Measurements from ENCODE around the gene IMP3. TPM values are rescaled to one million over a fixed set of nuclear protein-coding genes. Genes with fewer than 3 reads are reported as not detected.
A peak's percentile ranks its signal among the peaks of the same experiment; 100 is the strongest.

Gene IMP3
- total RNA-seq, 1 experiment from 2014 or later: 186 TPM

DNA sequence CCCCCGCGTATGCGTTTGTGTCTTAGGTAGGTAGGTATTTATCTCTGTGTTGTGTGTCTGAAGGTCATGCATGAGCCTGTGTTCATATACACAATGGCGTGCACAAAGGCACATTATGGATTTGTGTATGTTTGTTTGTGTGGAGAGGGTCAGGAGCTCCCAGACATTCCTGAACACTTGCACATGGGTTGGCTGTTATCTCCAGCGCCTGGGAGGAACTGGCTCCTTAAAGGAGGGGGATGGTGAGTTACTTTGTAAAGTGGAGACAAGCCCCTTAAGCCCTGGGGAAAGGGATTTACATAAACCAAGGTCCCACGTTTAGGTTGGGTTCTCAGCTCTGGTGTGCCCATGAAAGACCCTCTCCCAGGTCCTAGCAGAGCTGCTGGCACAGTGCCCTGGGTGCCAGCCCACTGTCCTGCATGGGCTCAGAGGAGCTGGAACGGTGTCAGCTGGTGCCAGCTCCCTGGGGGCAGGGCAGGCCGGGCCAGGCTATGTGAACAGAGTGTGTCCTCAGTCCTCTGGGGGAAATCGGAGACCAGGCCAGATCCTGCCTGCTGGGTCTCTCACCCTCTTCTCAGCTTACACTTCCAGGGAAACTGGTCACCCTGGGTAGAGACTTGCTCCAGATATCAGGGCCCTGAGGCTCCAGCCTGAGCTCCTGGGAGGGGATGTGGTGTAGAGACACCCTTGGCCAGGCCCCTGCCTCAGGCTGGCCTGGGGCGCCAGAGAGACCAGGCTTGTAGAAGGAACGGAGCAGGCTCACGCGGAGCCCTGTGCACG is 32.8 kb upstream of the IMP3 start:
- DNase-seq (ENCODE audit: low spot score): no peak

DNA sequence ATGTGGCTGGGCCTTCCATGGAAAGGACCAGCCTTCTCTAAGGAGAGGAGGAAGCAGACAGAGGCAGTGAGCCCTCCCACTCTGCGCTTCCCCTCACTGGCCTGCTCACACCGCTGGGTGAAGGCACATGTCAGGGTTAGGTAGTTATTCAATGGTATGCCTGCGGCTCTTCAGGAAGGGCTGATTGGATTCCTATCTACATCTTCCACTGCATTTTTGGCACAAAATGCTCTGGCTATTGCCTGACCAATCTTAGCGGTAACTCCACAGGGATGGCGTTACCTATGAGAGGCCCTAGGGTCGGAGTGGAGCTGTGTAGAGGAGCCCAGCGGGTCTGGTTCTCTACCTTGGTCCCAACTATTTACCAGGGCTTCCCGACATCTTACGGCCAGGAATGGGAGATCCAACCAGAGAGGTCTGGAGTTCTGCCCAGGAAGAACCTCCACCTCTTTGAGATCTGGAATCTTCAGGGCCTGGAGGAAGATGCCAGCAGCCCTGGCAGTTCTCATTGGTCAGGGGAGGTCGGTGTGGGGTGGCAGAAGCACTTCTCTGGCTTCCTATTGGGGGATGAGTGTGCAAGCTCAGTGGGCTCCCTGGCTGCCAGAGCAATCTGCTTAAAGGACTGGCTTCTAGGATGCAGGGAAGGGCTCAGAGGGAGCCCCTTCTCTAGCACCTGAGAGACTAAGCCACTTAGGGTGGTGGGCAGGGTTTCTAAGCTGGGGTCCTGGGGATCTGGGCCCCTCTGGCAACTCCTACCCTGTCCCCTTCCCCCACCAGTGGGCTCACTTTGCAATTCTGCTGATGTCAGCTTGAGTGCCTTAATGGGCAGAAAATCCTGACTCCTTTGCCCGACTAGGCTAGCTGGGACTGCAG is 31.9 kb upstream of the IMP3 start:
- no peak for DNase-seq (ENCODE audit: low spot score)

DNA sequence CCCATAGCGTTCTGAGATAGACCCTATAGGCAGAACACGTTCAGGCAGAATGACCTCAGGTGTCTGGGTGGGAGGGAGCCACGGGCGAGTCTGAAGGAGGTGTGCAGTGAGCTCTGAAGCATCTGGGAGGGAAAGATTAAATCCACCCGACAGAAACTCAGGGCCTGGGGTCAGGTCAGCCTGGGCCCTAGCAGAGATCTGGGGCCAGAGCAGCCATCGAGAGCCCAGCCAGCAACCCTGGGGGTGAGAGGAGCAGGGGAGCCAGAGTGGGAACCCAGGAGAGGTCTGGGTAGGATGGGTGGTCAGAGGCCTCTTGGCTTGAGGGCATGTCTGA is 29.8 kb upstream of the IMP3 start:
- no peak for DNase-seq (ENCODE audit: low spot score)

DNA sequence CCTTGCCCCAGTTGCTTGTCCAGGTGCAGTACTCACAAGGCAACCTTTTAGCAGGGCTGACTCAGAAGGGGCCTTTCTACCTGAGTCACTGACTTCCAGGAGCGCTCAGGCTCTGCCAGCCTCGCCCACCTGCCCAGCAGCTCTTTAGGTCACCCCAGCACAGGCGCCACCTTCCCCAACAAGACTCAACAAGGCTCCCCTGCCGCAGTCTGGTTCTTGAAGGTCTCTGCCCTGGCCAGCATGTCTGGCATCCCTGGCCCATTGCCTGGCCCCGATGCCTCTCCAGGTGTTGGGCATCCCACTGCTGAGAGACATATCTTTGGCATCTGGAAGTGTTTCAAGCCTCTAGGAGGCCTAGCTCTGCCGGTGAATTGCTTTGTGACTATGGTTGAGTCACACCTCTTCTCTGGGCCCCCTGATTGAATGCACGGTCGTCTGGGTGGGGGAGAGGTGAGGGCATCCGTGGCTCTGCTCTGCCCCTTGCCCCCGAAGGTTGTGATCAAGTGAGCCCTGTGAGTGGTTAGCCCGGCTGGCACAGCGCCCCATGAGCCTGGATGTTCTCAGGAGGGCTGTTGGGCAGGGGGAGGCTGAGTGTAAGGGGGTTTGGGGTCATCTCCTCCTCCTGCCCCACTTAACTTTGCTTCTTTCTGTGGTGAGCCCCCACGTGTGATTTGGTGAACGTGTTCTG is 29.3 kb upstream of the IMP3 start:
- peak; percentile 46 for DNase-seq (ENCODE audit: low spot score)

DNA sequence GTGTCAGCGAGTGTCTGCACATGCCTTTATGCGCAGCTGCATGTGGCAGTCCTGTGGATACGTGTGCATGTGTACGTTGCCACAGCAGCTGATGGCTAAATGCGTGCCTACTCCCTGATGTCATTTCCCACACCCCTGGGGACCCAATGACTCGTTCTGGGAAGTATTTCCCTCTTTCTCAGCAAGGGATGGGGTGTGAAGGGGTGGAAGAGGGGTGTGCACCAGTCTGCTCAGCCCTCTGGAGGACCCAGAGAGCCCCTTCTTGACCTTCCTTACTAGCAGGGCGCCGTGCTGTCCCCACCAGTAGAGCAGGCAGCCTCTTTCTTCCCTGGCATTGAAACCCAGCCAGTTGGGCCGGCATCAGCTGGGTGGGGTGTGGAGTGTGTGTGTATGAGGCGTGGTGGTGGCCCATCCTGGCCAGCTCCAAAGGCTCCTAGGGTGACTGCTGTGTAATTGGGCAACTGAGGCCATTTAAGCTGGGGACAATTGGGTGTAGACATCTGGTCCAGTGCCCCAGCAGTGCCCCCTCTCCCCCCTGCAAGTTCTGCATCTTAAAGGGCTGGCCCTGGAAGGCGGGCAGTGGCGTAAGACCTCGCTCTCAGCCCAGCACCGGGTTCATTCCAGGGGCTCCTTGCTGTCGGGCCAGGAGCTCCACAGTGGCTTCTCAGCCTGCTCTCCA is 26.9 kb upstream of the IMP3 start:
- DNase-seq (ENCODE audit: low spot score): no peak

DNA sequence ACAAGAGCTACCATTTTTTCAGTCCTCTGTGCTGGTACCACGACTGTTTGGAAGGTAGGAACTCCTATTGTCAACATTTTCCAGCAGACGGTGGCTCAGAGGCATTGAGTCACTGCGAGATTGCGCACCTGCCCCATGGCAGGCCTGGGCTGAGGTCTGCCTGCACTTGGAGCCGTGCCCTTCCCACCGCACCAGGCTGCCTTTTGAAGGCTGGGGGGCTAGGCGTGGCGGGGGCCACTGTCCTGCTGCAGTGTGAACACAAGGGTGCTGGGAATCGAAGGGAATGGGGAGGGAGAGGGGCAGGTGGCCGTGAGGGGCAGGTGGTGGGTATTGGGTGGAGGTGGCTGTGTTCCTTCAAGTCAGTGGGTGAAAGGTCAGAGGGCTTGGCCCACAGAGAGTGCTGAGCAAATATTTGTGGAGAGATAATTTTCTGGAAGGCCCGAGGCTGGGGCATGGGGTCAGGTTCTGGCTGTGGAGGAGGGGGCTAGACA is 24.0 kb upstream of the IMP3 start:
- no peak for DNase-seq (ENCODE audit: low spot score)

DNA sequence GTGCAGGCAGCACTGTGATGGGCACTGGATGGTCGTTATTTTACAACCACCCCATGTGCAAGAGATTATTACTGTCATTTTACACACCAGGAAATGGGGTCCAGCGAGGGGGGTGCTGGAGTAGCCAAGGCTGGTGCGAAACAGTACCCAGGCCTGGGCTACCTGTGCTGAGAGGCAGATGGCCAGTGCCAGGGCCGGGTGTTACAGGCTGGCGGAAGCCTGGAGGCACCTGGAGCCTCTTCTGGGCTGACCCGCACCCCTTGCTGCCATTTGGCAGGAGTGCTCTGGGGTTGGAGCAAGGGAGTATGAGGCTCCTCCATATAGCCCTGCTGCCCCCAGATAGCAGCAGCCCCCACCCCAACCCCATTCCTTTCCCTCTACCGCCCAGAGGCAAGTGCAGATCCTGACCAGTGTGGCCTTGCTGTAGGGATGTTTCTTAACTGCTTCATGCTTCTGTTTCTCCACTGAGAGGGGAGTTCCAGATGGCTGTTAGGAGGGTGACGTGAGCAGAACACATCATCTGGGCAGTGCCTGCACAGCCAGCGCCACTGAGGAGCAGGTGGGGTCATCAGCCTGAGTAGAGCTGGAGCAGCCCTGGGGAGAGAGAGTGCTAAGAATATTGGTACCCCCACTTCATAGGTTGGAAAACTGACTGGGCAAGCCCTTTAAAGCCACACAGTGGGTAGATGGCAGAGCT is 22.9 kb upstream of the IMP3 start:
- DNase-seq (ENCODE audit: low spot score): no peak

DNA sequence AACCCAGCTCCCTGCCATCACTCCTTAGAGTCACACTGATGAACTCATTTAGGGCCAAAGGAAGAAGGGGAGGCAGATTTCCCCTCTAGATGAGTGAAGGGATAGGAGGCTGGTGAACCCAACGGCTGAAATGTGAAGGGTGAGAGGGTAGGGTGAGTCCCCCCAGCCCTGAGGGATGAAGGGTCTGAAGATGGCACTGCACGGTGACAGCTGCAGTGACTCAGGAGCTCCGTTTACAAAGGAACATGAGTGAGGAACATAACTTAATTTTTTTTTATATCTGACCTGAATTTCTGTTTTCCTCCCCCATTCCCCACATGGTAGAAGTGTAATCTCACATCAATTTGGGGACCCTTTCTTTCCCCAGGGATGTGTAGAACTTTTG is 21.7 kb upstream of the IMP3 start:
- DNase-seq (ENCODE audit: low spot score): no peak

DNA sequence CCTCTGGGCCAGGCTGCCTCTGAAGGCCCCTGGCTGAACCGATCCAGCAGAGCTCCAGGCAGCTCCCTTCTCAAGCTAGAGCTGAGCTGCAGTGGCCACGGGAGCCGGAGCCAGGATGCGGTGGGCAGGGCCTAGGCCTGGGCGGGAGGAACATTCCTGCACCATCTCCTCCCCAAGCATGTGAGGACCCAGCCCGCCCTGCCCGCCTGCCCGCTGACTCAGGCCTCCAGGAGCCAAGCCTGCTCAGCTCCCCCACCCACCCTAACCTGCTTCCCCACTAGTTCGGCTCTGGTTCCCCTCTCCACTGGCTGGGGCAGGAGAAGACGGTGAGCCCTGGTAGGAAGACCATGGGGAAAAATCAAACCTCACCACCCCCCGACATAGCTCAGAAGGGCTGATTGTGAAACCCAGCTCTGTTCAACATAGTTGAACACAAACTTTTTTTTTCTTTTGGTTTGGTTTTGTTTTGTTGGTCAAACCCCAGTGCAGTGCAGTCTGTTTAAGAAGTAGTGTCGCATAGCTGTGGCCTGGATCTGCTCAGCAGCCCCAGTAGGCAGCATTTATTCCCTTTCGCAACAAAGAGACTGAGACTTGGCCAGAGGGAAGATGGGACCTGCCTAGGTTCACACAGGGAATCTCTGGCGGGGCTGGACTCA is 21.2 kb upstream of the IMP3 start:
- DNase-seq (ENCODE audit: low spot score): peak; percentile 91

DNA sequence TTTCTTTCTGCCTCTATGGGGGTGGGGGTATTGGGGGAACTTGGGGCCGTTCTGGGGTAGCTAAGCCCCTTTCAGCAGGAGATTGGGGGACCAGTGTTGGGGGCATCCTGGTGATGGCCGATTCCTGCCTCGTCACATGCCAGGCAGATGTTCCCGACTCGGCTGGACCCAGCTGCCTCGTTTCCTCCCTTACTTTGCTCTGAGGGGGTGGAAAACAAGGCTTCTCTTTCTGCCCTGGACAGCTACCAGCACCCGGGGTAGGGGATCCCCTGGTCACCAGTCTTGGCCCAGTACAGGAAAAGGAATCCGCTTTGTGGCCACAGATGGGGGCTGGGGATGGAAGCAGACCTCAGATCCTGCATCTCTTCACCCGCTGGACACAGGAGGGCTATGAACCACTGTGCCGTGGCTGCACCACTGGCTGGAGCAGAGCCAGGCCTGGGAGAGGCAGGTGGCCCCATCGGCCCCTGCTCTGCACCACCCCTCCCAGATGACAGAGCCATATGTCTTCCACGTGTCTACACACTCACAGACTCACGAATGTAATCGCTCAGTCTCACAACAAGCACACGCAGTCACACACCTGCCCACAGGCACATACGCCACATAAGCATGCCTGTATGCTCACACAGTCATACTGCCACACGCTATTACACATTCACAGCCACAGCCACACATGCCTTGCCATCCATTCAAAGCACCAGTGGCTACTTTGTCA is 20.1 kb upstream of the IMP3 start:
- no peak for DNase-seq (ENCODE audit: low spot score)

DNA sequence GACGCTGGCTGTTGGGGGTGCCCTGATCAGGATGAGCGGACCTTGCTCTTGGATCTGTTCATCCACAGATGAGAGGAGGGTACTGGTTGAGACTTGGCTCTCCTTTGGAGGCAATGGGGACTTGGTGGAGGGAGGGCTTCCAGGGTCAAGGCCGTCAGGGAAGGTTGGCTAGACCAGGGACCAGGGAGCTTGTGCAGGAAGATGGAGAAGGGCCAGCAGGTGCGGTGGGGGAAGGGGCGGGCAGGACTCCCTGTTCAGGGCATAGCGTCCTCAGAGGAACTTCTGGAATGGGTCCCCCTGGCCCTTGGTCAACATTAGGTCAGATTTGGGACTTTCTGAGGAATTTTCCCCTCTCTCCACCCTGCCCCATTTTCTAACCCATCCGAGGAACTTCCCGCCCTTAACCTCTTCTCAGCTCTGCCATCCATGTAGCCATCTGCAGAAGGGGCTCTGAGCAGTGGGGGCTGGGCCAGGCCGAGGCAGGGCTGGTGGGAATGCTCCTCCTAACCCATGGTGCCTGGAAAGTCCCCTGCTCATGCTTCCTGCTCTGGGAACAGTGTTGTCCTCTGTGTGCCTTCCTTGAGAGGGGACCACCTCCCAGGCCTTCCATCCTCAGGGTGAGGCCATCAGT is 19.2 kb upstream of the IMP3 start:
- DNase-seq (ENCODE audit: low spot score): no peak

DNA sequence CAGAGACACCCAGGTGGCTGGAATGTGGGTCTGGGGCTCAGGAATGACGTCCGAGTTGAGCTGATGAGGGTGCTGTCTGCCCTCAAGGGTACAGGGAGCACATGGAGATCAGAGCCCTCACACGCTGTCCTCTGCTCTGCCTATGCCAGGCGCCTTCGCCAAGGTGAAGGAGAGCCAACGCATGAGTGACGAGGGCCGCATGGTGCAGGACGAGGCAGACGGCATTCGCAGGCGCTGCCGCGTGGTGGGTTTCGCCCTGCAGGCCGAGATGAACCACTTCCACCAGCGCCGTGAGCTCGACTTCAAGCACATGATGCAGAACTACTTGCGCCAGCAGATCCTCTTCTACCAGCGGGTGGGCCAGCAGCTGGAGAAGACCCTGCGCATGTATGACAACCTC is 16.8 kb upstream of the IMP3 start:
- DNase-seq (ENCODE audit: low spot score): no peak

DNA sequence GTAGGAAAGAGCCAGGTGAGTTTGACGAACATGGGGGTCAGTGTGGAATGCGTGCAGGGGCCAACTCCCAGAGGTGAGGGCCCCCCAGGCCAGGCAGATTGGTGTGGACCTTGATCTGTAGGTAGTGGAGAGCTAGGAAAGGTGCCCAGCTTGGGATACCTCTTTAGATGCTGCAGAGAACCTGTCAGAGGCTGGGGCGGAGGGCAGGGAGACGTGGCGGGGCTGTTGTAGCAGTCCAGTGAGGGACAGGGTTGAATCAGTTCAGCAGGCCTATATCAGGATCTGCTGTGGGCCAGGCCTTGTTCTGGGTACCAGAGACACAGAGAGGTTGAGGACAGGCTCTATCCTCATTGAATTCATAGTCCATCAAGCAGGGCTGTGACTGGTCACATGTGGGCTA is 16.3 kb upstream of the IMP3 start:
- DNase-seq (ENCODE audit: low spot score): no peak

DNA sequence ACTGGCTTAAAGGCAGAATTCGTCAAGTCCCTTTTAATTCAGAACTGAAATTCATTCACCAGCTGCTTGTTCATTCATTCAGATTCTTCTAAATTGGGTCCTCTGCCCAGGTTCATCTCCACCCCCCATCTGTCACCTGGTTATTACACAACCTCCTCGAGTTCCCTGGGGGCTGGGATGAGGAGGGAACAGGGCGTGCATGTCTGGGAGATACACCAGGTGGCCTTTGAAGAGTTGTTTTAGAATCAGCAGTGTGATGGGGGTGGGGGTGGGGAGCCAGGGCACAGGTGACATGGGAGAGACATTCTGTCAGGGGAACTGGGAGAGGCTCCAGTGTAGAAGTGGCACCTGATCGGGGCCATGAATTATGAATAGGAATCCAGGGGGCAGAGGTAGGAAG is 15.9 kb upstream of the IMP3 start:
- no peak for DNase-seq (ENCODE audit: low spot score)

DNA sequence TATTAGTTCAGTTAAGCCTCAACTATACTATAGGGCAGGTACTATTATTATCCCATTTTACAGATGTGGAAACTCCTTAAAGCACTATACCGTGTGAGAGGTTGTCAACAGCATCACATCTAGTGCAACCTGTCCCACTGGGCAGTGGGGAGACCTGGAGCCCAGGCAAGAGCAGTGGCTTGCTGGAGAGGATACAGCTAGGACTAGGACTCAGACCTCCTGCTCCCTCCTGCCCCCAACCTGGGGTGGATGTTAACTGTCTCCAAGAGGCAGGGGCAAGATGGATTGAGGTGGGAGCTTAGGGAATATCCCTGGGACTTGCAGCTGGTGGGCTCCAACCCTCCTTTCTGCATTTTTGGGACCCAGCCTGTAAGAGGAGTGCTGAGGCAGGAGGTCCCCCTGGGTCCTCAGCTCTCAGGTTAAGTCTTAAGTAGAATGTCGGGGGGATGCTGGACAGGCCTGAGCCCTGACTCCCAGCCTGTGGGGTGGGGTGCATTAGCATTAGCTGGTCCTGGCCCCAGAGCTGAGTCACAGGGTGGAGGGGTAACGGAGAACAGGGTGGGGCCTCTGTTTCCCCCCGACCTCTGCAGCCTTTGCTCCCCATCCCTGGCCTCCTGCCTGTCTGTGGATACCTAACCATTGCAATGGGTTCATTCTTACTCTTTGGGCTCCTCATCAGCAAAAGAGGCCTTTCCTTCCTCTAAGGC is 14.3 kb upstream of the IMP3 start:
- no peak for DNase-seq (ENCODE audit: low spot score)

DNA sequence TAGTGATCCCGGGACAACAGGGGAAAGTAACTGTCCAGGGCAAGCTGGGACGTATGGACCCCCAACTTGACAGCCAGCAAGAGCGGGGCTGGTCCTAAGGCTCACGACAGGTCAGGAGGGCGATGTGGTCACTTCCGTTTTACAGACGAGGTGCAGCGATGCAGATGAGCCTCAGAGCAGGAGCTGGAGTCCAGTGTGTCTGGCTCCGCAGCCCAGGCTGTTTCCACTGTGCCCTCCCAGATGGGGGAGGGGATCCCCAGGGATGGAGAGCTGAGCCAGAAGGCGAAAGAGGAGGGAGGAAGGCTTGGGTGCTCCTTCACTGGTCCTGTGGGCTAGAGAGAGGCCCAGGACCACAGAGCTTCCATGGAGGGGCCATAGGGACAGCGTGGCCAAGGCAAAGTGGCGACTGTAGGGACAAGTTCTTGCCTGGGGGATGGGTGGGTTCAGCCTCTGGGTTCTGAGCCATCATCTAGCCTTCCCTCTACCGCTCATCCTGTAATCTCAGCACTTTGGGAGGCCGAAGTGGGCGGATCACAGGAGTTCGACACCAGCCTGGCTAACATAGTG is 13.4 kb upstream of the IMP3 start:
- no peak for DNase-seq (ENCODE audit: low spot score)

DNA sequence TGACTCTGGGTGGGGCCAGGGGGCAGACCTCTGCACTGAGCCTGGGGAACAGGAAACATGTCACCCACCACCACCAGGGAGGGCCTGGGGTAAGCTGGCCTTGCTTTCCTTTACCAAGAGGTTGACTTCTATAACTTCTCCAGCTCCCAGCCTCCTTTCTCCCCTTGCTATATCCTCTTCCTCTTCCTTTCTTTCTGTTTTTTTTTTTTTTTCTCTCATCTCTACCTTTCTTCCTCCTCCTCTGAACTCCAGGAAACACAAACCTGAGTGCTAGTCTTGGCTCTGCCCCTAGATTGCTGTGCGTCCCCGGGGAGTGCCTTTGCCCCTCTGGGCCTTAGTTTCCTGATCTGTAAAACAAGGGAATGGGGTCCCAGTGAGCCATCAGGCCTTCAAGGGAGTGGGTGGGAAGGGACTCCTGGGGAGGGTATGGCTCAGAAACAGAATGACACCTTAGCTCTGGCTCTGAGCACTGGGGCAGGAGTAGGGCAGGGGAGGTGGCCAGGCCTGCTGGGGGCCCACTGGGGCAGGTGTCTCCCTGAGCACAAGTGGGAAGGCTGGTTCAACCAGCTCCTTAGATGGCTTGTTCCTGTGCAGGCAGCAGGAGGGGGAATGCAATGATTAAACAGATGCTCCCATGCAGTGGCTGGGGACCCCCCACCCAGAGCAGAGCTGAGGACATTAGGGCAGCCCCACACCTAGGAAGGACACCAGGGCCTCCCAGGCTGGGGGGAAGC is 12.0 kb upstream of the IMP3 start:
- no peak for DNase-seq (ENCODE audit: low spot score)
